C4-2B (cell line): ENCODE measurements around the gene HIP1.

Source experiments
- CTCF ChIP-seq: fragments of 450-650 bp; conservative IDR thresholded peaks from 2 replicates; pipeline ENCODE4 v1.5.1; 2017; ENCODE audit warnings: mild to moderate bottlenecking
- ZFX ChIP-seq: fragments of 450-650 bp; IDR thresholded peaks from 2 replicates; pipeline ENCODE4 v1.6.1; 2017

GRCh38 chr7:75656740-75657139, 82.0 kb downstream of the HIP1 start:
- no peak for TF ChIP-seq CTCF
- no peak for TF ChIP-seq ZFX
